ENCODE data around the gene MYZAP.

The MYZAP gene

GRCh38 chr15:57705746-57706404, 114.2 kb downstream of the MYZAP start:
- DNase-seq (ENCODE audit: low read depth) = no peak
- TF ChIP-seq CTCF (IDR thresholded peaks at IDR 0.05; ENCODE audit: control insufficient read depth, extremely low read depth, insufficient read depth) = no peak
- peak overlapping the region; percentile 97 for H3K4me3 ChIP-seq (ENCODE audit: low read depth, low read length)

DNA sequence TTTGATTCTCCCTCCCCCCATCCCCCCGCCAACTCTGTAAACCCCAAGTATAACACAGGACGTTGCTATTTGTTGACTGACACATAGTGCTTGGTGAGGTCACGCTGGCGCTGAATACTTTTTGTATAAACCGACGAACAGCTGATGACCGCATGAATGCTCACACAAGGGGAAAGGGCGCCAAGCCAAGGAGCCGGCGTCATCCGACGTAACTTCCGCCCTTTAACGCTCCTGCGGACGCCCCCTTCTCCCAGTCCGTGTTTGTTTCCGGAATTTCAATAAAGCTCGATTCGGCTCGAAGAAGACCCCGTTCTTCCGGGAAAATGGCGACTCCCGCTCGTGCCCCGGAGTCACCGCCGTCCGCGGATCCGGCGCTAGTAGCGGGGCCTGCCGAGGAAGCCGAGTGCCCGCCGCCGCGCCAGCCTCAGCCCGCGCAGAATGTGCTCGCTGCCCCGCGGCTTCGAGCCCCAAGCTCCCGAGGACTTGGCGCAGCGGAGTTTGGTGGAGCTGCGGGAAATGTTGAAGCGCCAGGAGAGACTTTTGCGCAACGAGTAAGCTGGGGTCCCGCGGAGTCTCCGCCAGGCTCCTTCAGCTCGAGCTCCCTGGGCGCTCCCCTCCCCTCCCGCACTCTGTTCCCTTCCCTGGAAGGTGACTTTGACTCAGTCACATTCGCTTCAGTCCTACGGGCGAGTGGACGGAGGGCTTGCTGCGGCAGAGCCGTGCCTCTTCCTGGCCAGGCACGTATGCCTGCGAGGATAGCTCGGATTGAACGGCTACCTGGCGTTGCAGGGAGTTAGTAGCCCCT, 114.9 kb downstream of the MYZAP start, which contains the start of gene POLR2M:
Gene POLR2M, plus strand, starts transcription at position 310 of the 805 bp plus-strand sequence. Its CDS starts 129 bp downstream, at position 439.
- no peak for TF ChIP-seq CTCF (IDR thresholded peaks at IDR 0.05; ENCODE audit: control insufficient read depth, extremely low read depth, insufficient read depth)
- peak; percentile 97 for DNase-seq (ENCODE audit: low read depth)
- peak within 1 kb of the TSS; percentile 97 for H3K4me3 ChIP-seq (ENCODE audit: low read depth, low read length)

DNA sequence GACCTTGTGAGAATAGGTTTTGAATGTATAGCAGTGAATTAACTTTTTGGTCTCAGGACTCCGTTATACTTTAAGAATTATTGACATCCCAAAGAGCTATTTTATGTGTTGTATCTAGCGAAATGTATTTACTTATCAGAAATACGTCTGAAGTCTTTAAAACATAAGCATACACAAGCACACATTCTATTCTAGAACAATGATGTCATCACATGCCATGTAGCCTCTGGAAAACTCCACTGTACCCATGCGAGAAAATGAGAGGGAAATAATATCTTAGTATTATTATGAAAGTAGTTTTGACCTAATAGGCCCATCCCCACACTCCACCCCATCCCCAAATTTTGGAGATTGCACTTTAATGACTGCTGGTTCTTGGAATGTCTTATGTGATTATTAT, 116.3 kb downstream of the MYZAP start:
- DNase-seq (ENCODE audit: low read depth) = no peak
- H3K4me3 ChIP-seq (ENCODE audit: low read depth, low read length) = peak overlapping the region; percentile 97
- no peak for TF ChIP-seq CTCF (IDR thresholded peaks at IDR 0.05; ENCODE audit: control insufficient read depth, extremely low read depth, insufficient read depth)

- H3K4me3 ChIP-seq (ENCODE audit: low read depth, low read length) = no peak overlapping the region
- TF ChIP-seq CTCF (IDR thresholded peaks at IDR 0.05; ENCODE audit: control insufficient read depth, extremely low read depth, insufficient read depth) = no peak
- DNase-seq (ENCODE audit: low read depth) = no peak
Measured at GRCh38 chr15:57718309-57718708, 126.6 kb downstream of the MYZAP start.

DNA sequence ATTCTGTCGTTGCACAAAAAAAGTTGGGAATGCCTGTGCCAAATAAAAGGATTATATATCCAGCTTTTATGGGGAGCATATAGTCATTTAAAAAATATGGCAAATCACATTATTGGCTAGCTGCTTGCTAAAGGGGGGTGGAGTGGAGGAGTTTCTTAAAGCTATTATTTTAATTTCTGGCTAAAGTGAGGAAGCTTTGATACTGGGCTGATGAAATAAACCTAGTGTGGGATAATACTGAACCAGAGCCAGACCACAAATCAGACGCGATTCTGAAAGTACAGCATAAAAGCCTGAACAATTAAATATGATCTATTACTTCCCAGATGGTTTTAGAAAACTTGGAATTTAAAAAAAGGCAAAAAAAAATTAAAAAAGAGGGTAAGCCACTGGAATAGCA, 129.2 kb downstream of the MYZAP start:
- no peak for DNase-seq (ENCODE audit: low read depth)
- no peak overlapping the region for H3K4me3 ChIP-seq (ENCODE audit: low read depth, low read length)
- no peak for TF ChIP-seq CTCF (IDR thresholded peaks at IDR 0.05; ENCODE audit: control insufficient read depth, extremely low read depth, insufficient read depth)

GRCh38 chr15:57726411-57726810, 134.7 kb downstream of the MYZAP start:
- TF ChIP-seq CTCF (IDR thresholded peaks at IDR 0.05; ENCODE audit: control insufficient read depth, extremely low read depth, insufficient read depth) = no peak
- no peak for DNase-seq (ENCODE audit: low read depth)
- H3K4me3 ChIP-seq (ENCODE audit: low read depth, low read length) = no peak overlapping the region
